WTC11 (cell line): ENCODE results near the gene HPX.

ENCODE experiments used
- ARID4B ChIP-seq: sonication (generic); formaldehyde crosslinking; IDR thresholded peaks from 2 replicates; pipeline ENCODE4 v1.8.0; 2023; ENCODE audit warnings: missing genetic modification reagents, mild to moderate bottlenecking, borderline replicate concordance
- ATF1 ChIP-seq: sonication (generic); formaldehyde crosslinking; IDR thresholded peaks from 2 replicates; pipeline ENCODE4 v1.8.1; 2023; ENCODE audit warnings: mild to moderate bottlenecking, moderate library complexity, missing genetic modification reagents
- ATF3 ChIP-seq: sonication (generic); formaldehyde crosslinking; conservative IDR thresholded peaks from 2 replicates; pipeline ENCODE4 v1.8.1; 2022; ENCODE audit warnings: mild to moderate bottlenecking, missing genetic modification reagents
- CTCF ChIP-seq: fragments of 200-600 bp; IDR thresholded peaks from 2 replicates; pipeline ENCODE4 v1.8.0; 2022; ENCODE audit warnings: antibody characterized with exemption
- E2F5 ChIP-seq: sonication (generic); formaldehyde crosslinking; IDR thresholded peaks from 2 replicates; pipeline ENCODE4 v1.8.1; 2022; ENCODE audit warnings: mild to moderate bottlenecking, moderate library complexity, missing genetic modification reagents
- EMX1 ChIP-seq: fragments of 250-450 bp; sonication (Bioruptor Pico); IDR thresholded peaks from 2 replicates; pipeline ENCODE4 v1.8.0; 2021; ENCODE audit warnings: mild to moderate bottlenecking
- GTF2I ChIP-seq: fragments of 250-450 bp; sonication (Bioruptor Pico); conservative IDR thresholded peaks from 2 replicates; pipeline ENCODE4 v1.4.0; 2021; ENCODE audit warnings: mild to moderate bottlenecking
- IRF2 ChIP-seq: sonication (generic); formaldehyde crosslinking; IDR thresholded peaks from 2 replicates; pipeline ENCODE4 v1.8.0; 2022; ENCODE audit warnings: low read depth, missing genetic modification reagents, borderline replicate concordance
- MAX ChIP-seq: sonication (generic); formaldehyde crosslinking; IDR thresholded peaks from 2 replicates; pipeline ENCODE4 v1.8.0; 2022; ENCODE audit warnings: mild to moderate bottlenecking, missing genetic modification reagents
- MXD4 ChIP-seq: fragments of 250-450 bp; sonication (Bioruptor Pico); IDR thresholded peaks from 2 replicates; pipeline ENCODE4 v1.8.0; 2021; ENCODE audit warnings: mild to moderate bottlenecking, moderate library complexity, borderline replicate concordance
- SP1 ChIP-seq: sonication (generic); formaldehyde crosslinking; conservative IDR thresholded peaks from 2 replicates; pipeline ENCODE4 v1.8.1; 2022; ENCODE audit warnings: missing genetic modification reagents
- USF2 ChIP-seq: sonication (generic); formaldehyde crosslinking; IDR thresholded peaks from 2 replicates; pipeline ENCODE4 v1.8.1; 2023; ENCODE audit warnings: mild to moderate bottlenecking, missing genetic modification reagents, moderate library complexity
- ZNF671 ChIP-seq: fragments of 250-450 bp; sonication (Bioruptor Pico); IDR thresholded peaks from 2 replicates; pipeline ENCODE4 v1.8.0; 2021; ENCODE audit warnings: mild to moderate bottlenecking

- no peak for TF ChIP-seq ARID4B (CRISPR knock-in tag)
- no peak for TF ChIP-seq MAX (CRISPR knock-in tag)
- no peak for TF ChIP-seq CTCF
- no peak for TF ChIP-seq E2F5 (CRISPR knock-in tag)
- TF ChIP-seq MXD4 (CRISPR knock-in tag), result no peak
- no peak for TF ChIP-seq ATF1 (CRISPR knock-in tag)
- TF ChIP-seq USF2 (CRISPR knock-in tag), result no peak
- no peak for TF ChIP-seq EMX1 (CRISPR knock-in tag)
- TF ChIP-seq ZNF671, result no peak
- TF ChIP-seq ATF3, result no peak
- no peak for TF ChIP-seq GTF2I (CRISPR knock-in tag)
- TF ChIP-seq IRF2 (CRISPR knock-in tag), result no peak
- TF ChIP-seq SP1 (CRISPR knock-in tag), result no peak
These were observed 29.2 kb downstream of the HPX start for GRCh38 chr11:6411594-6412031.
